Stomach (tissue), 4 donors: ENCODE data around the gene SPATA4.

Source experiments
- EP300 ChIP-seq: sonication (generic); formaldehyde crosslinking; IDR thresholded peaks from one replicate; pipeline ENCODE4 v1.6.1; 2017; ENCODE audit warnings: antibody characterized with exemption
- POLR2A ChIP-seq, 4 donors: fragments of 450-650 bp; IDR thresholded peaks; one replicate each; pipeline ENCODE4 v1.6.1; 2016; ENCODE audit warnings: antibody characterized with exemption in 4 of 4, control low read depth in 2 of 4, mild to moderate bottlenecking in 1 of 4, moderate library complexity in 1 of 4
- POLR2AphosphoS5 ChIP-seq, 3 donors: sonication (generic); formaldehyde crosslinking; IDR thresholded peaks; one replicate each; pipeline ENCODE4 v1.6.1; 2016; ENCODE audit warnings: antibody characterized with exemption in 3 of 3
- TF ChIP-seq, protein P1 (sequence below), 7 experiments: fragments of 450-650 bp in 4 of 7; fragments of 200-600 bp in 3 of 7; sonication (generic) in 3 of 7; IDR thresholded peaks; one replicate each; pipeline ENCODE4 v1.5.1; 2016 to 2019; ENCODE audit warnings: antibody characterized with exemption in 7 of 7, control low read depth in 2 of 7, mild to moderate bottlenecking in 1 of 7

- TF ChIP-seq, protein P1, sequence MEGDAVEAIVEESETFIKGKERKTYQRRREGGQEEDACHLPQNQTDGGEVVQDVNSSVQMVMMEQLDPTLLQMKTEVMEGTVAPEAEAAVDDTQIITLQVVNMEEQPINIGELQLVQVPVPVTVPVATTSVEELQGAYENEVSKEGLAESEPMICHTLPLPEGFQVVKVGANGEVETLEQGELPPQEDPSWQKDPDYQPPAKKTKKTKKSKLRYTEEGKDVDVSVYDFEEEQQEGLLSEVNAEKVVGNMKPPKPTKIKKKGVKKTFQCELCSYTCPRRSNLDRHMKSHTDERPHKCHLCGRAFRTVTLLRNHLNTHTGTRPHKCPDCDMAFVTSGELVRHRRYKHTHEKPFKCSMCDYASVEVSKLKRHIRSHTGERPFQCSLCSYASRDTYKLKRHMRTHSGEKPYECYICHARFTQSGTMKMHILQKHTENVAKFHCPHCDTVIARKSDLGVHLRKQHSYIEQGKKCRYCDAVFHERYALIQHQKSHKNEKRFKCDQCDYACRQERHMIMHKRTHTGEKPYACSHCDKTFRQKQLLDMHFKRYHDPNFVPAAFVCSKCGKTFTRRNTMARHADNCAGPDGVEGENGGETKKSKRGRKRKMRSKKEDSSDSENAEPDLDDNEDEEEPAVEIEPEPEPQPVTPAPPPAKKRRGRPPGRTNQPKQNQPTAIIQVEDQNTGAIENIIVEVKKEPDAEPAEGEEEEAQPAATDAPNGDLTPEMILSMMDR (IDR thresholded peaks at IDR 0.05): no peak
- TF ChIP-seq EP300: no peak
- TF ChIP-seq POLR2A (IDR thresholded peaks at IDR 0.05): no peak
- TF ChIP-seq POLR2AphosphoS5 (IDR thresholded peaks at IDR 0.05): no peak
Measured at GRCh38 chr4:176242764-176243347, 47.5 kb upstream of the SPATA4 start.
